Esophagus muscularis mucosa (tissue), 4 donors: ENCODE results near the gene TLL2. TPM values are rescaled to one million over a fixed set of nuclear protein-coding genes. Genes with fewer than 3 reads are reported as not detected.

Experiments used
- DNase-seq: peaks from one replicate; pipeline ENCODE4 v3.0.0-alpha.2; 2017; ENCODE audit errors: extremely low spot score
- H3K27ac ChIP-seq, 4 donors: fragments of 200-600 bp; sonication (generic); replicated peaks in 1 of 4; 1 replicate in 3 of 4; 2 replicates in 1 of 4; pipeline ENCODE4 v1.5.1; 2016 to 2019; ENCODE audit warnings: mild to moderate bottlenecking in 1 of 4
- H3K27me3 ChIP-seq, 4 donors: fragments of 200-600 bp; sonication (generic); one replicate each; pipeline versions ENCODE4 v1.5.1 to v1.6.0; 2016 to 2019
- H3K36me3 ChIP-seq, 4 donors: fragments of 200-600 bp; sonication (generic); one replicate each; pipeline ENCODE4 v1.5.1; 2016 to 2019
- H3K4me1 ChIP-seq, 4 donors: fragments of 200-600 bp; sonication (generic); one replicate each; pipeline ENCODE4 v1.5.1; 2016 to 2019
- H3K4me3 ChIP-seq, 4 donors: fragments of 200-600 bp; sonication (generic); 1 replicate in 2 of 4; 2 replicates in 2 of 4; pipeline ENCODE4 v1.5.1; 2016 to 2019; ENCODE audit warnings: mild to moderate bottlenecking in 4 of 4, moderate library complexity in 1 of 4
- H3K9me3 ChIP-seq, 4 donors: fragments of 200-600 bp; sonication (generic); 1 replicate in 3 of 4; 2 replicates in 1 of 4; pipeline ENCODE4 v1.5.1; 2016 to 2019
- CTCF ChIP-seq, 3 experiments: fragments of 200-600 bp in 2 of 3; fragments of 450-650 bp in 1 of 3; sonication (generic) in 2 of 3; IDR thresholded peaks; one replicate each; pipeline ENCODE4 v1.5.1; 2017 to 2019; ENCODE audit warnings: antibody characterized with exemption in 3 of 3, mild to moderate bottlenecking in 2 of 3, moderate library complexity in 1 of 3
- EP300 ChIP-seq: sonication (generic); formaldehyde crosslinking; IDR thresholded peaks from one replicate; pipeline ENCODE4 v1.6.1; 2017; ENCODE audit warnings: antibody characterized with exemption
- POLR2A ChIP-seq: fragments of 450-650 bp; IDR thresholded peaks from one replicate; pipeline ENCODE4 v1.6.1; 2017; ENCODE audit warnings: antibody characterized with exemption, moderate library complexity, mild to moderate bottlenecking, low read depth
- POLR2AphosphoS5 ChIP-seq, 2 donors: sonication (generic); formaldehyde crosslinking; IDR thresholded peaks; one replicate each; pipeline ENCODE4 v1.6.1; 2017; ENCODE audit warnings: antibody characterized with exemption in 2 of 2
- WGBS: methylation state at CpG from one replicate; pipeline ENCODE4 v1.1.5; 2018; 5-methylcytosine and 5-hydroxymethylcytosine counted together
- intact Hi-C: fragments of 100-400 bp; cut with DNase I; formaldehyde crosslinking; loops from one replicate; pipeline ENCODE4 v1.15.1; 2023
- total RNA-seq, 4 donors: library from RNA; depleted of rRNA; stranded (reverse); fragments of >200 nt; gene quantifications; one replicate each; pipeline versions ENCODE4 v1.1.0 to v1.2.1, GENCODE V29; 2016

Gene TLL2
- total RNA-seq, 4 donors from 2014 or later, result 0.17 to 2.1 (median 0.27) TPM

- no peak for DNase-seq
- no peaks in the 10 kb centered on the region for H3K36me3 ChIP-seq
- H3K9me3 ChIP-seq, result no peaks in the 10 kb centered on the region
- H3K4me1 ChIP-seq, result peaks cover 0 to 6% (median 0%) of the 10 kb centered on the region in 4 donors
- no peak overlapping the region for H3K4me3 ChIP-seq
- peaks cover 0 to 32% (median 0%) of the 10 kb centered on the region in 4 donors for H3K27me3 ChIP-seq
- intact Hi-C loops, result no loop called here
- no peak overlapping the region for H3K27ac ChIP-seq
- 83% methylated on average over 13 of the region's 16 CpGs for WGBS
- TF ChIP-seq POLR2A (no peak), CTCF (IDR thresholded peaks at IDR 0.05) (no peak), POLR2AphosphoS5 (IDR thresholded peaks at IDR 0.05) (no peak), EP300 (no peak)
Measured at GRCh38 chr10:96402417-96403305, 111.1 kb downstream of the TLL2 start.

- Histone ChIP-seq H3K36me3 (no peaks in the 10 kb centered on the region), H3K27ac (no peak overlapping the region), H3K4me3 (no peak overlapping the region), H3K9me3 (no peaks in the 10 kb centered on the region), H3K4me1 (peaks cover 2 to 9% (median 3%) of the 10 kb centered on the region in 4 donors), H3K27me3 (peaks cover 0 to 34% (median 0%) of the 10 kb centered on the region in 4 donors)
- 67% methylated on average over 7 of the region's 7 CpGs for WGBS
- no peak for TF ChIP-seq POLR2AphosphoS5 (IDR thresholded peaks at IDR 0.05)
- no peak for TF ChIP-seq POLR2A
- no peak for DNase-seq
- intact Hi-C loops, result no loop called here
Measured at GRCh38 chr10:96401036-96401435, 112.7 kb downstream of the TLL2 start.

GRCh38 chr10:96400465-96400864 is 113.3 kb downstream of the TLL2 start:
- Histone ChIP-seq H3K4me1 (peaks cover 5 to 10% (median 6%) of the 10 kb centered on the region in 4 donors), H3K9me3 (no peaks in the 10 kb centered on the region), H3K36me3 (no peaks in the 10 kb centered on the region), H3K27me3 (peaks cover 0 to 32% (median 0%) of the 10 kb centered on the region in 4 donors), H3K27ac (no peak overlapping the region), H3K4me3 (no peak overlapping the region)
- WGBS, result 61% methylated on average over 3 of the region's 3 CpGs
- intact Hi-C loops, result no loop called here
- TF ChIP-seq EP300 (no peak), POLR2A (no peak), CTCF (IDR thresholded peaks at IDR 0.05) (no peak), POLR2AphosphoS5 (IDR thresholded peaks at IDR 0.05) (no peak)
- DNase-seq, result no peak

- DNase-seq, result no peak
- Histone ChIP-seq H3K27me3 (peaks cover 0 to 27% (median 0%) of the 10 kb centered on the region in 4 donors), H3K27ac (no peak overlapping the region), H3K36me3 (no peaks in the 10 kb centered on the region), H3K4me1 (peaks cover 5 to 10% (median 6%) of the 10 kb centered on the region in 4 donors), H3K9me3 (no peaks in the 10 kb centered on the region), H3K4me3 (no peak overlapping the region)
- intact Hi-C loops, result loop anchor here (2.0 kb wide), 1 partner anchor 115 kb away; the partner anchor contains the start of gene TLL2
- TF ChIP-seq EP300, result no peak
- TF ChIP-seq POLR2A, result no peak
- 100% methylated on average over 1 of the region's 1 CpG for WGBS
Measured at GRCh38 chr10:96397902-96398301, 115.8 kb downstream of the TLL2 start.

GRCh38 chr10:96395931-96396877 is 117.5 kb downstream of the TLL2 start:
- peaks cover 0 to 21% (median 0%) of the 10 kb centered on the region in 4 donors for H3K27me3 ChIP-seq
- peaks cover 5 to 9% (median 6%) of the 10 kb centered on the region in 4 donors for H3K4me1 ChIP-seq
- no peak overlapping the region for H3K4me3 ChIP-seq
- H3K9me3 ChIP-seq, result no peaks in the 10 kb centered on the region
- TF ChIP-seq CTCF (IDR thresholded peaks at IDR 0.05) (peak; percentile 79 to 89 (median 85)), POLR2A (no peak)
- no peak overlapping the region for H3K27ac ChIP-seq
- intact Hi-C loops, result loop anchor here (2.0 kb wide), 1 partner anchor 117 kb away; the partner anchor contains the start of gene TLL2
- peak; percentile 95 for DNase-seq
- no peaks in the 10 kb centered on the region for H3K36me3 ChIP-seq
- WGBS, result 31% methylated on average over 23 of the region's 24 CpGs
